Parathyroid adenoma (tissue), 2 donors: Measurements from ENCODE around the gene PTGER2.

Source experiments
- H2AFZ ChIP-seq: fragments of 300-600 bp; sonication (generic); one replicate; pipeline ENCODE4 v1.7.0; 2017; ENCODE audit warnings: antibody characterized with exemption, mild to moderate bottlenecking
- H3K27ac ChIP-seq: fragments of 300-600 bp; sonication (generic); one replicate; pipeline ENCODE4 v1.7.0; 2017
- H3K27me3 ChIP-seq: fragments of 300-600 bp; sonication (generic); one replicate; pipeline ENCODE4 v1.7.0; 2017; ENCODE audit warnings: low read length; ENCODE audit not compliant: control insufficient read depth, insufficient read depth
- H3K36me3 ChIP-seq: fragments of 300-600 bp; sonication (generic); one replicate; pipeline ENCODE4 v1.7.0; 2017; ENCODE audit warnings: low read length; ENCODE audit not compliant: control insufficient read depth, insufficient read depth
- H3K4me1 ChIP-seq: fragments of 300-600 bp; sonication (generic); one replicate; pipeline ENCODE4 v1.7.0; 2017; ENCODE audit warnings: control low read depth
- H3K4me2 ChIP-seq: fragments of 300-600 bp; sonication (generic); one replicate; pipeline ENCODE4 v1.7.0; 2017; ENCODE audit warnings: low read length
- H3K4me3 ChIP-seq: fragments of 300-600 bp; sonication (generic); one replicate; pipeline ENCODE4 v1.7.0; 2017; ENCODE audit warnings: low read depth, low read length
- H3K79me2 ChIP-seq: fragments of 300-600 bp; sonication (generic); one replicate; pipeline ENCODE4 v1.7.0; 2017; ENCODE audit warnings: control low read depth
- H3K9ac ChIP-seq: fragments of 300-600 bp; sonication (generic); one replicate; pipeline ENCODE4 v1.7.0; 2017; ENCODE audit warnings: mild to moderate bottlenecking
- H3K9me3 ChIP-seq: fragments of 300-600 bp; sonication (generic); one replicate; pipeline ENCODE4 v1.7.0; 2017; ENCODE audit warnings: low read length; ENCODE audit not compliant: control insufficient read depth
- TF ChIP-seq, protein P1 (sequence below): fragments of 300-600 bp; sonication (generic); IDR thresholded peaks from one replicate; pipeline ENCODE4 v1.7.0; 2017; ENCODE audit warnings: antibody characterized with exemption, mild to moderate bottlenecking
- donor health status: primary hyperparathyroidism.

Gene PTGER2

DNA sequence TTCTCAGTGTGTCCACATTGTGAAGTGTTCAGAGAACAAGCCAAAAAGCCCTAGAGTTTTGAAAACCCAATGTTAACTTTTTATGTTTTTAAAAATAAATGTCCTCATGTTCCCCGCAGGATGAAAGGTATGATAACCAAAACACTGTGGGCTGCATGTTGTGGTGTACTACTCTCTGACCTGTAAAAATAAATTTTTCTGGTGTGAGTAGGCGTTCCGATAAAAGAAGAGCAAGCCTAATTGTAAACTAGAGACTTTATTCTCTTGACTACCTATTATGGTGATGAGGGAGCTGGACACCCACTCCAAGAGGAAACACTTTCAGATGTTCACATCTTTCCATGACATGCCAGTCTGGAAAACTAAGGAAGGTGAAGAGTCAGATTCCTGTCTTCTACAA lies 18.2 kb downstream of the PTGER2 start:
- Histone ChIP-seq H3K4me3 (no peak overlapping the region), H2AFZ (no peak overlapping the region), H3K9me3 (no peaks in the 10 kb centered on the region), H3K79me2 (no peaks in the 10 kb centered on the region), H3K9ac (no peak overlapping the region), H3K4me2 (no peak overlapping the region), H3K4me1 (peaks cover 4% of the 10 kb centered on the region), H3K27me3 (no peaks in the 10 kb centered on the region), H3K27ac (no peak overlapping the region), H3K36me3 (no peaks in the 10 kb centered on the region)
- TF ChIP-seq, protein P1, sequence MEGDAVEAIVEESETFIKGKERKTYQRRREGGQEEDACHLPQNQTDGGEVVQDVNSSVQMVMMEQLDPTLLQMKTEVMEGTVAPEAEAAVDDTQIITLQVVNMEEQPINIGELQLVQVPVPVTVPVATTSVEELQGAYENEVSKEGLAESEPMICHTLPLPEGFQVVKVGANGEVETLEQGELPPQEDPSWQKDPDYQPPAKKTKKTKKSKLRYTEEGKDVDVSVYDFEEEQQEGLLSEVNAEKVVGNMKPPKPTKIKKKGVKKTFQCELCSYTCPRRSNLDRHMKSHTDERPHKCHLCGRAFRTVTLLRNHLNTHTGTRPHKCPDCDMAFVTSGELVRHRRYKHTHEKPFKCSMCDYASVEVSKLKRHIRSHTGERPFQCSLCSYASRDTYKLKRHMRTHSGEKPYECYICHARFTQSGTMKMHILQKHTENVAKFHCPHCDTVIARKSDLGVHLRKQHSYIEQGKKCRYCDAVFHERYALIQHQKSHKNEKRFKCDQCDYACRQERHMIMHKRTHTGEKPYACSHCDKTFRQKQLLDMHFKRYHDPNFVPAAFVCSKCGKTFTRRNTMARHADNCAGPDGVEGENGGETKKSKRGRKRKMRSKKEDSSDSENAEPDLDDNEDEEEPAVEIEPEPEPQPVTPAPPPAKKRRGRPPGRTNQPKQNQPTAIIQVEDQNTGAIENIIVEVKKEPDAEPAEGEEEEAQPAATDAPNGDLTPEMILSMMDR, result no peak

DNA sequence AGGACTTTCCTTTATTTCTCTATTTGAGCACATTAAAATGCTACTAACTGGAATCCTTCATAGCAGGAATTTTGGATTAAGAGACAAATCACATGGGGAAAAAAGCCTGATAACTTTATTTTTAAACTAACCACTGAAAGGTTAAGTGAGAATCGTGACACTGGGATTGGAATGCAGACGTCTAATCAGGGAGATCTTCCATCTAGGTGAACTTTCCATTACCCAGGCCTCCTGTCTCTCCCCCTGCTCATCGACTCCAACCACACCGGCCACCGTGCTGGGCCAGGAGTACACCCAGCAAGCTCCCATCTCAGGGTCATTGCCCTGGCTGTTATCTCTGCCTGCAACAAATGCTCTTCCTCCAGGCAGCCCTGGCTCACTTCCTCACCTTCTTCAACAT lies 19.0 kb downstream of the PTGER2 start:
- H2AFZ ChIP-seq, result no peak overlapping the region
- H3K36me3 ChIP-seq, result no peaks in the 10 kb centered on the region
- H3K27me3 ChIP-seq, result no peaks in the 10 kb centered on the region
- no peak overlapping the region for H3K9ac ChIP-seq
- H3K4me1 ChIP-seq, result peaks cover 4% of the 10 kb centered on the region
- H3K27ac ChIP-seq, result no peak overlapping the region
- TF ChIP-seq, protein P1, result no peak
- H3K79me2 ChIP-seq, result no peaks in the 10 kb centered on the region
- no peak overlapping the region for H3K4me3 ChIP-seq
- no peak overlapping the region for H3K4me2 ChIP-seq
- H3K9me3 ChIP-seq, result no peaks in the 10 kb centered on the region

DNA sequence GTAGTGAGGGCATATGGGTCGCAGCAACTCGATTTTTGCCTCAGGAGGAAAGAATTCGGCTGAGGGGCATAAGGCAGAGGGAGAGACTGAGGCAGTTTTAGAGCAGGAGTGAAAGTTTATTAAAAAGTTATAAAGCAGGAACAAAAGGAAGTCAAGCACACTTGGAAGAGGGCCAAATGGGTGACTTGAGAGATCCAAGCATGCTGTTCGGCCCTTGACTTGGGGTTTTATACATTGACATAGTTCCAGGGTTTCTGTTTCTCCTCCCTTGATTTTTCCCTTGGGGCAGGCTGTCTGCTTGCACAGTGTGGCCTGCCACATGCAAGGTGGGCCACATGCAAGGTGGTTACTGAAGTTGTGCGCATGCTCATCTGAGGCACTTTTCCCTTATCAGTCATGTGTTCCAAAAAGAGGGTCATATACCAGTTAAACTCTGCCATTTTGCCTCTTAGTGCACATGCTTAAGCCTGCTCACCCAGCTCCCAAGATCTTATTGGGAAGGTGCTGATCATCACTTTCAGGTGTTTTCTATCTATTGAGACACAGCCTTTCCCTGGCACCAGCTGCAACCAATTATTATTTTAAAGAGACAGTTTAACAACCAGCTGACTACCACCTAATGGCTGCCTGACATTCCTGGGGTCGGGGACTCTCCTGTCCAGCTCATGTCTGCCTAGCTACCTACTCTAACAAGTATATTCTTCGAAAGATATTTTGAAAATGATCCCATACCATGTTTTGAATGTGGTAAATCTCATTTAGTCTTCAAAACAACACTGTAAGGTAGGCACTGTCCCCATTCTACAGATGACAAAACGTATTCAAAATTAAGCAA lies 19.9 kb downstream of the PTGER2 start:
- no peak overlapping the region for H2AFZ ChIP-seq
- no peaks in the 10 kb centered on the region for H3K36me3 ChIP-seq
- H3K9ac ChIP-seq, result no peak overlapping the region
- no peaks in the 10 kb centered on the region for H3K79me2 ChIP-seq
- H3K4me1 ChIP-seq, result peaks cover 4% of the 10 kb centered on the region
- TF ChIP-seq, protein P1, result no peak
- H3K4me3 ChIP-seq, result no peak overlapping the region
- H3K27me3 ChIP-seq, result no peaks in the 10 kb centered on the region
- no peak overlapping the region for H3K27ac ChIP-seq
- no peaks in the 10 kb centered on the region for H3K9me3 ChIP-seq
- H3K4me2 ChIP-seq, result no peak overlapping the region

DNA sequence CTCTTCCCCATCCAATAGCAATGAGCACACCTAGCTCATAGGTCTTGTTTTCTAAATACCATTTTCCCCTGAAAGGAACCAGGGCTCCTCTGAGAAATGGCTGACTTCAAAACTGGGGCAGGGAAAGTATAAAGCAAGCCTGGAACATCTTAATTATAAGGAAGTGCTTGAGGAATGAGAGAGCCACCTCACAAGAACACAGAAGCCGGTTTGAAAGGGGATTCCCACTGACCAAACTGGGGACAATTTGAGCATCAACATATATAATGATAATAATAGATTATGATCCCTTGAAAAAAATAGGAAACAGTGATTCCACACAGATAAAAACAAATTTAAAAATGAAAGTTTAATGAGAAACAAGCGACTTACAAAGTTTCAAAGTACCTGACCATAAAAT lies 22.1 kb downstream of the PTGER2 start:
- peaks cover 4% of the 10 kb centered on the region for H3K4me1 ChIP-seq
- no peak overlapping the region for H3K4me3 ChIP-seq

More for the DNA sequence above, 22.1 kb downstream of the PTGER2 start:
- H2AFZ ChIP-seq, result no peak overlapping the region
- H3K9me3 ChIP-seq, result no peaks in the 10 kb centered on the region
- no peak overlapping the region for H3K27ac ChIP-seq
- H3K79me2 ChIP-seq, result no peaks in the 10 kb centered on the region
- H3K36me3 ChIP-seq, result no peaks in the 10 kb centered on the region
- H3K27me3 ChIP-seq, result no peaks in the 10 kb centered on the region
- no peak overlapping the region for H3K9ac ChIP-seq
- no peak overlapping the region for H3K4me2 ChIP-seq
- TF ChIP-seq, protein P1, result no peak
